ENCODE results near the gene ANXA4.

Gene ANXA4

DNA sequence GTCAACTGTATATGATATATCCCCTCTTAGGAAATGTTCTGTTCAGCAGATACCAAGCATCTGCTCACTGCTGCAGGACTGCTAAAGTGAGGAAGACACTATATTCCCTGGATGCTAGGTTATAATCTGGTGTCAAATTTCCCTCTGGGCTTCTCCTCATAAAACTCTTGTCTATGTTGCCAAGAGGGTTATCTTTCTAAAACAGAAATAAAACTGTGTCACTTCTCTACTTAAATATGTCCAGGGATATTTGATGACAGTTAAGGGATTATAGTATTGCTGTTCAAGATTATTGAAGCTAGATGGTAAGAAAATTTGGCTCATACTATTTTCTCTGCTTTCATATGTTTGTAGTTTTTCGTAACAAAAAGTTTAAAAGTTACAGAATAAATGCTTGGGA is 121.4 kb downstream of the ANXA4 start:
- no peak for DNase-seq

Data from EL (cell line).